ENCODE measurements around the gene ABITRAM. TPM values are rescaled to one million over a fixed set of nuclear protein-coding genes. Genes with fewer than 3 reads are reported as not detected.
"Not testable (repeated sequence)": the region's sequence is repeated elsewhere in the genome, so short reads cannot be mapped to it uniquely, and the experiment has no call there.

Gene ABITRAM
- total RNA-seq, 1 experiment from 2014 or later, result 39.4 TPM

DNA sequence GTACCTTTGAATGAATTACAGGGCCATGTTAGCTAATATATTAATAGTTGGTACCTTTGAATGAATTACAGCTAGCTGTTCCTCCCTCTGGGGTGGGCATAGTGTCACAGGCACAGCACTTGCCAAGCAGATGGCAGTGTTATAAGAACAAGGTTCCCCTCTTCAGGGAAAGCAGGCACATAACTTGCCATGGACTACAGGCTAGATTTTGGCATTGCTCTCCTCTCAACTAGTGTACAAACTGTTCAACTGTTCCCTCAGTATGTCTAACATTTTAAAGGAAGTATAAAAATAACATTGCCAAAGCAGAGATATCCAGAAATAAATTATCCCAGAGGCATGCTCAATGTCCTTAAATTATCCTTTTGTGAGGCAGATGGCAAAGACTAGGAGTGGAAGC lies 33.7 kb downstream of the ABITRAM start:
- no TSS peak for BruUV-seq (replicated peaks)
- peaks cover 12% of the 10 kb centered on the region for H3K9me3 Mint-ChIP-seq (ENCODE audit: unreplicated experiment)
- H3K27me3 Mint-ChIP-seq (ENCODE audit: insufficient read depth, unreplicated experiment), result no peaks in the 10 kb centered on the region
- ChIA-PET POLR2A (interaction anchor here (1.1 kb wide), 1 partner anchor 13 kb away, joined by 3 read pairs; no protein-coding TSS in a partner anchor), CTCF (interaction anchor here (2.4 kb wide), 1 partner anchor 14 kb away, joined by 18 read pairs; no protein-coding TSS in a partner anchor)
- peaks cover 21% of the 10 kb centered on the region for H3K36me3 Mint-ChIP-seq (ENCODE audit: insufficient read depth, unreplicated experiment)
- no peak overlapping the region for H3K27ac Mint-ChIP-seq (ENCODE audit: low read depth, unreplicated experiment)
- H3K4me1 Mint-ChIP-seq (ENCODE audit: insufficient read depth, unreplicated experiment), result no peaks in the 10 kb centered on the region
- DNase-seq (ENCODE audit: unreplicated experiment), result no peak
- intact Hi-C loops (cut with micrococcal nuclease), result no loop called here
- no peak overlapping the region for H3K4me3 Mint-ChIP-seq (ENCODE audit: unreplicated experiment)
- no peak for TF ChIP-seq CTCF (IDR thresholded peaks at IDR 0.05; ENCODE audit: unreplicated experiment)

DNA sequence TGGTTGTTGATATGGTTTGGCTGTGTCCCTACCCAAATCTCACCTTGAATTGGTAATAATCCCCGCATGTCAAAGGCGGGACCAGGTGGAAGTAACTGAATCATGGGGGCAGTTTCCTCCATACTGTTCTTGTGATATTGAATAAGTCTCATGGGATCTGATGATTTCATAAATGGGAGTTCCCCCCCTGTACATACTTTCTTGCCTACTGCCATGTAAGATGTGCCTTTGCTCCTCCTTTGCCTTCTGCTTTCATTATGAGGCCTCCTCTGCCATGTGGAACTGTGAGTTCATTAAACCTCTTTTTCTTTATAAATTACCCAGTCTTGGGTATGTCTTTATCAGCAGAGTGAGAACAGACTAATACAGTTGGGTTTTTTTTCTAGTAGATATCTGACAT lies 37.2 kb downstream of the ABITRAM start:
- Mint-ChIP-seq H3K9me3 (ENCODE audit: unreplicated experiment) (peaks cover 12% of the 10 kb centered on the region), H3K36me3 (ENCODE audit: insufficient read depth, unreplicated experiment) (peaks cover 11% of the 10 kb centered on the region)
- H3K27ac Mint-ChIP-seq (ENCODE audit: low read depth, unreplicated experiment); H3K27me3 Mint-ChIP-seq (ENCODE audit: insufficient read depth, unreplicated experiment); H3K4me1 Mint-ChIP-seq (ENCODE audit: insufficient read depth, unreplicated experiment); H3K4me3 Mint-ChIP-seq (ENCODE audit: unreplicated experiment); intact Hi-C loops (cut with micrococcal nuclease); DNase-seq (ENCODE audit: unreplicated experiment); BruUV-seq (replicated peaks): not testable (repeated sequence)
- ChIA-PET POLR2A (interaction anchor here (0.6 to 1.5 kb wide), 3 partner anchors 21 to 487 kb away, joined by 3 read pairs; no protein-coding TSS in a partner anchor), CTCF (interaction anchor here (0.7 to 0.9 kb wide), 2 partner anchors 32 to 59 kb away, joined by 3 read pairs; no protein-coding TSS in a partner anchor)

DNA sequence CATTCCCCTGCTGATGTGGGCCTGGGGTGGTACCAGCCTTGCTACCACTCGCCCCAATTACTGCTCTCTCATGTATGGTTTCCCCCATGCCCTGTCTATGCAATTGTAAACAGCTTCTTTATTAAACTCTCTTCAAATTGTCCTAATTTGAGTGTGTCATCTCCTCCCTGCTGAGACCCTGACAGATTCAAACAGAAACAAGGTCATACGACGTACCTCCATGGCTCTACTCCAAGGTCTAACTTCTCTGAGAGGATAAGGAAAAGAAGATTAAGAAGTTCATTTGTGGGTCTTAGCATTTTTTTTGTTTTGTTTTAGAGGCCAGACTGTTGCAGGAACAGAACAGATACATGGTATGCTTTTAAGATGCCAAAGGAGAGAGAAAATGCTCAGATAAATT lies 38.0 kb downstream of the ABITRAM start:
- DNase-seq (ENCODE audit: unreplicated experiment), result no peak
- ChIA-PET POLR2A (no interaction called here), CTCF (interaction anchor here (1.1 kb wide), 1 partner anchor 18 kb away, joined by 5 read pairs; no protein-coding TSS in a partner anchor)
- intact Hi-C loops (cut with micrococcal nuclease), result no loop called here
- H3K4me3 Mint-ChIP-seq (ENCODE audit: unreplicated experiment), result no peak overlapping the region
- H3K27me3 Mint-ChIP-seq (ENCODE audit: insufficient read depth, unreplicated experiment), result no peaks in the 10 kb centered on the region
- no peaks in the 10 kb centered on the region for H3K4me1 Mint-ChIP-seq (ENCODE audit: insufficient read depth, unreplicated experiment)
- peaks cover 12% of the 10 kb centered on the region for H3K9me3 Mint-ChIP-seq (ENCODE audit: unreplicated experiment)
- H3K27ac Mint-ChIP-seq (ENCODE audit: low read depth, unreplicated experiment), result no peak overlapping the region
- TF ChIP-seq CTCF (IDR thresholded peaks at IDR 0.05; ENCODE audit: unreplicated experiment), result no peak
- peaks cover 11% of the 10 kb centered on the region for H3K36me3 Mint-ChIP-seq (ENCODE audit: insufficient read depth, unreplicated experiment)
- BruUV-seq (replicated peaks), result no TSS peak

GRCh38 chr9:108972626-108973209 lies 38.5 kb downstream of the ABITRAM start:
- CTCF ChIA-PET, result interaction anchor here (0.6 to 1.1 kb wide), 2 partner anchors 18 to 52 kb away, joined by 3 to 5 read pairs; no protein-coding TSS in a partner anchor
- Mint-ChIP-seq H3K9me3 (ENCODE audit: unreplicated experiment) (peaks cover 12% of the 10 kb centered on the region), H3K4me1 (ENCODE audit: insufficient read depth, unreplicated experiment) (no peaks in the 10 kb centered on the region), H3K27ac (ENCODE audit: low read depth, unreplicated experiment) (no peak overlapping the region), H3K36me3 (ENCODE audit: insufficient read depth, unreplicated experiment) (peaks cover 11% of the 10 kb centered on the region), H3K27me3 (ENCODE audit: insufficient read depth, unreplicated experiment) (no peaks in the 10 kb centered on the region), H3K4me3 (ENCODE audit: unreplicated experiment) (no peak overlapping the region)
- POLR2A ChIA-PET, result no interaction called here
- no peak for DNase-seq (ENCODE audit: unreplicated experiment)
- intact Hi-C loops (cut with micrococcal nuclease), result no loop called here
- no peak for TF ChIP-seq CTCF (IDR thresholded peaks at IDR 0.05; ENCODE audit: unreplicated experiment)
- BruUV-seq (replicated peaks), result no TSS peak

Data from MCF 10A (cell line).